Erythroblast (primary cell): Measurements from ENCODE around the gene RGS17.

ENCODE experiments used
- GATA1 ChIP-seq: IDR thresholded peaks from 2 replicates; pipeline ENCODE4 v1.6.1; 2011; ENCODE audit warnings: low read depth, mild to moderate bottlenecking, control low read depth, low read length, moderate library complexity
- POLR2A ChIP-seq: IDR thresholded peaks from 2 replicates; pipeline ENCODE4 v1.6.1; 2011; ENCODE audit warnings: mild to moderate bottlenecking, low read length

DNA sequence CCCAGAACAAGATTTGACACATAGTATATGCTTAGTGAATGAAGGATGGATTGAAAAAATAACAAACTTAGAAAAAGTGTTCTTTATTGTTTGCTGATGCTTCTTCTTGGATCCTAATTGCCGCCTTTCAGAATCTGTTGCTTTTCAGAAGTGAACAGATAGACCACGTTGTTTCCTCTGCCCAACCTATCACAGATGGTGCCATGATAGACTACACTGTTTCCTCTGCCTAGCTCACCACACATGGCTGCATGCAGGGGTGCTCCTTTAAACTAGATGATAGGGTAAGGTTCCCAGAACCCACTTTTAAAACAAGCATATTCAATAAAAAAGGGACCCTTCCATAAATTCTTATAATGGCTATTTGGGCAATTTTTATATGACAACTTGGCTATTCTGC is 4.6 kb upstream of the RGS17 start:
- TF ChIP-seq POLR2A (no peak), GATA1 (no peak)
